Stomach (tissue), 4 donors: ENCODE measurements around the gene MRPL14.

ENCODE experiments used
- EP300 ChIP-seq: sonication (generic); formaldehyde crosslinking; IDR thresholded peaks from one replicate; pipeline ENCODE4 v1.6.1; 2017; ENCODE audit warnings: antibody characterized with exemption
- POLR2A ChIP-seq, 4 donors: fragments of 450-650 bp; IDR thresholded peaks; one replicate each; pipeline ENCODE4 v1.6.1; 2016; ENCODE audit warnings: antibody characterized with exemption in 4 of 4, control low read depth in 2 of 4, mild to moderate bottlenecking in 1 of 4, moderate library complexity in 1 of 4
- TF ChIP-seq, protein P1 (sequence below), 7 experiments: fragments of 450-650 bp in 4 of 7; fragments of 200-600 bp in 3 of 7; sonication (generic) in 3 of 7; IDR thresholded peaks; one replicate each; pipeline ENCODE4 v1.5.1; 2016 to 2019; ENCODE audit warnings: antibody characterized with exemption in 7 of 7, control low read depth in 2 of 7, mild to moderate bottlenecking in 1 of 7

DNA sequence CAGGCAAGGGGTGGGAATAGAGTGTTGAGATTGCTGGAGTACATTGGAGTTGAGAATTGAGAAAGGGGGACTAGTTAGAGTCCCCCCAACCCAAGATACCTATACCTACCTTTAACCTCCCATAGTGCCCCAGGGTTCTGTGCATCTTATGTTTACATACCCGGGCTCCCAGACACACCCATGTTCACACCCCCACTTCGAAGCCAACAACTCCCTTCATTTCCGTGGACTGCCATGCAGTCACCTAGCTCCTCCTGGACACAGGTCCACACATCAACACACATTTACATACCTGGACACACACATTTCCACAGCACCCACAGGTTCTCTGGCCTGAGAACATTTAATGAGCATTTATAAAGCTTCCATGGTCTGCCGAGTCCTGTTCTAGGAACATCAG is 5.2 kb upstream of the MRPL14 start:
- TF ChIP-seq, protein P1, sequence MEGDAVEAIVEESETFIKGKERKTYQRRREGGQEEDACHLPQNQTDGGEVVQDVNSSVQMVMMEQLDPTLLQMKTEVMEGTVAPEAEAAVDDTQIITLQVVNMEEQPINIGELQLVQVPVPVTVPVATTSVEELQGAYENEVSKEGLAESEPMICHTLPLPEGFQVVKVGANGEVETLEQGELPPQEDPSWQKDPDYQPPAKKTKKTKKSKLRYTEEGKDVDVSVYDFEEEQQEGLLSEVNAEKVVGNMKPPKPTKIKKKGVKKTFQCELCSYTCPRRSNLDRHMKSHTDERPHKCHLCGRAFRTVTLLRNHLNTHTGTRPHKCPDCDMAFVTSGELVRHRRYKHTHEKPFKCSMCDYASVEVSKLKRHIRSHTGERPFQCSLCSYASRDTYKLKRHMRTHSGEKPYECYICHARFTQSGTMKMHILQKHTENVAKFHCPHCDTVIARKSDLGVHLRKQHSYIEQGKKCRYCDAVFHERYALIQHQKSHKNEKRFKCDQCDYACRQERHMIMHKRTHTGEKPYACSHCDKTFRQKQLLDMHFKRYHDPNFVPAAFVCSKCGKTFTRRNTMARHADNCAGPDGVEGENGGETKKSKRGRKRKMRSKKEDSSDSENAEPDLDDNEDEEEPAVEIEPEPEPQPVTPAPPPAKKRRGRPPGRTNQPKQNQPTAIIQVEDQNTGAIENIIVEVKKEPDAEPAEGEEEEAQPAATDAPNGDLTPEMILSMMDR (IDR thresholded peaks at IDR 0.05), result no peak
- TF ChIP-seq POLR2A (IDR thresholded peaks at IDR 0.05), result no peak
- TF ChIP-seq EP300, result no peak
